Measurements from ENCODE around the gene CILP.

Gene CILP

GRCh38 chr15:65223996-65224395 lies 12.7 kb upstream of the CILP start:
- DNase-seq = no peak

DNA sequence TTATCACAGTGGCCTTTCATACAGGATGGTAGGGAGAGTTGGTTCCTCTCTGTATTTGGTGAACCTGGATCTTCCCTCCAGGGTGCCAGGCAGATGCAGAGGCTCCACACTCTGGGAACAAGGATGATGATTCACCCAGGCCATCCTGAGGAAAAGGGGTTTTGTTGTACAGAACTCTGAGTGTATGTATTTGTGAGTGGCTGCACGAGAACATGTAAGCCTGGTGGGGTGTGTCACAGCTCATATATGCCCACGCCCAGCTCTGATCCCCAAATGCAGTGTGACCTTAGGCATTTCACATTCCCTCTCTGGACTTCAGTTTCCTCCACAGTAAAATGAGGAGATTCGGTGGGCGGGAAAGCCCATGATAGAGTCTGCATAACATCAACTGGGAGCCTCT lies 11.6 kb upstream of the CILP start:
- DNase-seq = no peak

DNA sequence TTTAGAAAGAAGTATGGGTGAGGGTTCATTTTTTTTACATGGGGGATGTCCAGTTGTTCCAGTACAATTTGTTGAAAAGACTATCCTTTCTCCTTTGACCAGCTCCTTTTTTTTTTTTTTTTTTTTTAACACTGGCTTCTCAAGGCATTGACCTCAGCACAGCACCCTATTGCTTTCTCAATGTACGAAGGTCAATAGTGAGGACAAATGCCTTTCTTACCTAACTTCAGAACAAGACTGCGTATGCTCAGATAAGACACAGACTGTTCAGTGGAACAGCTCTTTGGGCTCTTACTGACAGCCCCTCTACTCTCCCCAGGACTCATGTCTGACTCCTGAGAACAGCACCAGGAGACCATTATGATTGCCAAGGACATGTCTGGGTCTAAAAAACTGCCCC lies 10.4 kb upstream of the CILP start:
- no peak for DNase-seq

DNA sequence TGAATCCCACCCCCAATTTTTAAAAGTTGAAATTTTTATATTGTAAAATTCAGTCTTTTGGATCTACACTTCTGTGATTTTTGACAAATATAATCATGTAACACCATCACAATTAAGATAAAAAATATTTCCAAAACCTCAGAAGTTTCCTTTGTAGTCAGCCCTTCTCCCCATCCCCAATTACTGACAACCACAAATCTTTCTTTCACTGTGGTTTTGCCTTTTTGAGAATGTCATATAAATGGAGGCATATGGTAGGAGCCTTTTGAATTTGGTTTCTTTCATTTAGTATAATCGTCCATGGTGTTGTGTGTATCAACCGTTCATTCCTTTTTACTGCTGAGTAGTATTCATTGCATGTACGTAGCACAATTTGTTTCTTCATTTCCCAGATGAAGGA lies 7.9 kb upstream of the CILP start:
- DNase-seq = no peak

DNA sequence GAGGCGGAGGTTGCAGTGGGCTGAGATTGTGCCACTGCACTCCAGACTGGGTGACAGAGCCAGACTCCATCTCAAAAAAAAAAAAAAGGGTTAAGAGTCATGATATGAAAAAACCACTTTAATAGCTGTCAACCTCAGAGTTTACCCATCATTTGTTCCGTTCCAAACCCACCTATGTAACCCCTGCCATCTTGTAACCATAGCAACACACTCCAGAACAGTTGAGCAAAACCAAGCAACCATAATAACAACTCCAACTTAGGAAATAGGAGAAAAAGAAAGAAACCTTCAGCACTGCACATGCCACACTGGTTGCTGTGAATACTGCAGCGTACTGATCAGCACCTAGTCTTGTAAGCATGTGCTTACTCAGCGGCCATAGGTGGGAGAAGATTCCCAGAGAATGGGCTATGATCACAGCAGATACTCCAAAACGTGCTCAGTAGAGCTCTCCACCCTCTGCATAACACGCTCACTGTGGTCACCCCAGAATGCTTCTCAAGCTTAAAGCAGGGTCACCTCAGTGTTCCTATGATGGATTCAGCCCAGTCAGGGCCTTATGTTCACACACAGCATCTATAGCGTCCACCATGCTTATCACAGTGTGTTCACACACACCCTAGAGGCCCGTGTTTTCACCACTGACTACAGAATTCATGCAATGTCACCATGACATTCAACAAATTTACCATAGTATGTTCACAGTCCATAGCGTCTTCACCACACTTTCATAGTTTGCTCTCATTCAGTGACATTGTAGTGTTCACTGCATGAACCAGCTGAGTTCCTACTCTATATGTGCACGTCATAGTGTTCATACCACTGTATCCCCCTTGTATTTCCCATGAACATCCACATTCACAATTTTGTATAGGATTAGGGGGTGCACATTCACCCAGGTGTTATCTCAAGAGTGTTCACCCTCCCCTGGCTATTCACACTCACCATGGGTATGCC lies 6.5 kb upstream of the CILP start:
- DNase-seq = no peak

GRCh38 chr15:65215496-65215895 lies 4.2 kb upstream of the CILP start:
- DNase-seq = no peak

DNA sequence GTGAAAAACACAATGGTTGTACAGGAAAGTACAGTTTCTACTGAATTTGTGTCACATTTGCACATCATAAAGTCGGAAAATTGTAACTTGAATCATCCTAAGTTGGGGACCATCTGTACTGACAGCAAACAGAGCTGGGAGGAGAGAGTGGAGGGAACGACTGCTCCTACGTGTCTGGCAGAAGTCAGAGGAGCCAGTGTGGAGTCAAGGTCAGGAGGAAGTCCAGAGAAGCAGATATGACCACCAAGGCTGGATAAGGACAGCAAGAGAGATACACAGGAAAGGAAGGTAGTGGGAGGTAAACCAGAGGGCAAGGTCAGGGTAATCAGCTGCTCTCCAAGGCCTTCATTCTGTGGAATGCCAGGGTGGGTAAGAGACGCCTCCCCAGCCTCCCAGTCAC lies 2.7 kb upstream of the CILP start:
- no peak for DNase-seq

GRCh38 chr15:65213241-65213640 lies 2.0 kb upstream of the CILP start:
- no peak for DNase-seq

- no peak for DNase-seq
Observed at GRCh38 chr15:65212097-65212496, 824 bp upstream of the CILP start.

GRCh38 chr15:65211482-65211982 lies 259 bp upstream of the CILP start:
- DNase-seq = peak; percentile 89

DNA sequence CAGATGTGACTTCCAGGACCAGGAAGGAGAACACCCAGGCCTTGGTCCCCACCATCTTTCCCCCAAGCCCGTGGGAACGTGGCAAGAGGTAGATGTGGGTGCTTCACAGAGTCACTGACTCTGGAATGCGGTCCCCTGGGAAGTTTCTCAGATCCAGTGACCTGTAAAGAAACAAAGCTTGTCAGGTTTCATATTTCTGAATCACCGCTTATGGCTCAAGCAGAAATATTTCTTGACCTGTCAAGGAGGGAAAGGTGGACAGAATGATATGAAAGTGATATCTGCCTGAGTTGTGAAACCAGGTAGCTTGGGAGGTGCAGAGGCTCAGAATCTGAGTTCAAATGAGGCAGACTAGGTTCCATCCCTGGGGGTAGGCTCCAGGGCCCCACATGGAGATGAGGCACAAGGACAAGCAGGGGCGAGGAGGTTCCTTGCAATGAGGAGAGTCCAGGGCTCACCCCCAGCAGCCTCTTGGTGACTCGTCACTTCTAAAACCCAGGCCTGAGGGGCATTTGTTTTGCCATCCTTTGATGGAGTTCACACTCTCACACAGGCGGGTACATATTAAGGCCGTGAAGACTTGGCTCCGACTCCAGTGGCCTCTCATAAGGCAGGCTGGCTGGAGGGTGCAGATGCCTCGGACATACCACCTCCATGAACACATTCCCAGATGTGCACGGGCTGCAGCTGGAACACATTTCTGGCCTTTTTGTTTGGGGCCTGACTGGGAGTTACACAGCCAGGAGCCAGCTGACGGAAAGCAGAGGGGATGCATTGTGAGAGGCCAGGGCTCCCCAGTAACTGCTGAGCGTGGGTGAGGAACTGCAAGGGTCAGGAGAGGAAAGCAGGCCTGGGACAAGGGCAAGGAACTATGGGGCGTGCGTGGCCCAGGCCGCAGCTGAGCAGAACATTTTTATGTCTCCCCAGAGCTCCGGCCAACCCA lies 1.3 kb downstream of the CILP start:
- peak; percentile 82 for DNase-seq

DNA sequence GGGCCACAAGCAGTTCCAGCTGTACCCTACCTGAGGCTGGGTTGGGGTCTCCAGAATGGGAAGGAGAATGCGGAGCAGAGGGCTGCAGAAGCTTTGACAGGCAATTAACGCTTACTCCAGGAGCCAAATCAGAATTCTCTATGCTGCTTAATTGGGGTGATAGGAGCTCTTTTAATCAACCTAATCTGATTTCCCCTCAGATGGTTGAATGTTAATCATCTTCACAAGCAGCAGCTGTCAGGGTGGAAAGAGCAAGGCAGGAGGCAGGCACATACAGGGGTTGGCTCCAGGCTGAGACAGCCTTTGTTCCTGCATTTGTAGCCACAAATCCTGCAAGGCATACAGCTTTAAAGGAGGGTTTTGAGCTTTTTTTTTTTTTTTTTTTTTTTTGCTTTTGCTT lies 2.6 kb downstream of the CILP start:
- no peak for DNase-seq

DNA sequence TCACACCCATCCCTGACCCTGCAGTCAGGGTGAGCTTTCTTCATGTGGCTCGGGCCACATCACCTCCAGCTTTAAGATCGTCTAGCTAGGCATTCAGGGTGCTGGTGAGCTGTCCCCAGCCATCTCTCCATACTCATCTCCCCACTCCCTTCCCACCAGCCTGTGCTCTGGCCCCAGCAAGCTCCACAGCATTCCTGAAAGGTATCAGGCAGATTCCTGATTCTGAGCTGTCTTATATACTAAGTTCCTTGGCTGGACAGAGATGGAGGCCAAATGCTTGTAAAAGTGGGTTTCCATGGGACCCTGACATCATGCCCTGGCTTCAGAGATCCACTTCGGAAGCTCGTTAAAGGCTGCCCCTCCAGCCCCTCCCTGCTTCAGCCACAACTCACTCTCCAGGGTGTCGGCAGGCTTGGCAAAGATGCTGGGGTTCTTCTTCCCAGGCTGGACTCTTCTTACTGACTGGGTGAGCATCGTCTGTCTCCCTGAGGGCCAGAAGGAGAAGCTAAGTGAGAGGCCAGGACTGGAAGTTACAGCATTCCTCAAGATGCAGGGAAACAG lies 3.9 kb downstream of the CILP start:
- no peak for DNase-seq

DNA sequence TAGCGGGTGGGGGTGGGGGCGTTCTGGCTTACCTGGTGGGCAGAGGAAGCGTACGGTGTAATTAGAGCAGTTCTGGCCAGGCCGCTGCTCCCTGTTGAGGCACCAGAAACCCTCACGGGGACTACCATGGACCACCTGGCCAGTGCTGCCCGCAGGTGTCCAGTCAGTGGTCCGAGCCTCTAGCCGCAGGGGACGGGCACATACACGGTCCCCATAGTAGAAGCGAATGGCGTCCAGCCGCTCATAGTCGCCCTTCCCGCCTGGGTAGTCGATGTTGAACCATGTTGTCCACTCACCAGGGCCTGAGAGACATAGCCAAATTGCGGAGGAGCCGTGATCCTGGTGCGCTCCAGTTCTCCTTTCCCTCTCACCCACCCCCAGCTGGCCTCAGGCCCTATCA lies 4.5 kb downstream of the CILP start:
- DNase-seq = no peak

GRCh38 chr15:65204931-65205660 lies 6.2 kb downstream of the CILP start:
- DNase-seq = no peak

GRCh38 chr15:65204236-65204930 lies 6.9 kb downstream of the CILP start:
- no peak for DNase-seq

DNA sequence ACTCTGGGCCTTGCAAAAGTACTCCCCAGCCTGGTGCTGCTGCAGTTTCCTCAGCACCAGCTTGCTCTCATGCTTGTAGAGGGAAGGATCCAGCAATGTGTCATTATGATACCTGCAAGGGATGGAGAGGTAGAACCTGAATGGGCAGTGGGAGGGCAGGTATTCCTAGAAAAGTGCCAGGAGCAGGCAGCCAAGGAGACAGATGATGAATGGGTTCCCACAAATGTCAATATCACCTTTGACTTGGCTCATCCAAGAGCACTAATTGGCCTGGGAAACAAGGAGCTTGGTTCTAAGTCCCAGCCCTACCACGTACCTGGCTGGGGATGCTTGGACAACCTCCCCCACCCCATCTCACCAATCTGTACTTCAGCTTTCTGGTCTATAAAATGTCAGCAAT lies 9.4 kb downstream of the CILP start:
- no peak for DNase-seq

DNA sequence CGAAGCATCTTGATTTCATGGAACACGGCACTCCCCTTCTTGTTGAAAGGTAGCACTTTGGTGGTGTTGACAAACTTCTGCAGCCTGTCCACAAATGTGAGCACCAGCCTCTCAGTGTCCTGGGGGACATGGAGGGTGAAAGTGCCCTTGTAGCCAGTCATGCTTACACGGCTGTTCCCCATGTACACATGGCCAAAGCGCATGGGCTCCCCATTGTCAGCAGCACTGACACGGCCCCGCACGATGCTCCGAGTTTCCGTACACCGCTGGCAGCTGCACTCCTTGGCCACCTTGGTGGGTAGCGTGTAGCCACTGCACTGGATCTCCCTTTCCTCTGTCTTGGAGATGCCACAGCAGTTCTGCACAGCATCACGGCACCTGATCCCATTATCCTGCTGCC lies 12.7 kb downstream of the CILP start:
- DNase-seq = no peak

GRCh38 chr15:65197337-65197645 lies 14.0 kb downstream of the CILP start:
- DNase-seq = no peak

DNA sequence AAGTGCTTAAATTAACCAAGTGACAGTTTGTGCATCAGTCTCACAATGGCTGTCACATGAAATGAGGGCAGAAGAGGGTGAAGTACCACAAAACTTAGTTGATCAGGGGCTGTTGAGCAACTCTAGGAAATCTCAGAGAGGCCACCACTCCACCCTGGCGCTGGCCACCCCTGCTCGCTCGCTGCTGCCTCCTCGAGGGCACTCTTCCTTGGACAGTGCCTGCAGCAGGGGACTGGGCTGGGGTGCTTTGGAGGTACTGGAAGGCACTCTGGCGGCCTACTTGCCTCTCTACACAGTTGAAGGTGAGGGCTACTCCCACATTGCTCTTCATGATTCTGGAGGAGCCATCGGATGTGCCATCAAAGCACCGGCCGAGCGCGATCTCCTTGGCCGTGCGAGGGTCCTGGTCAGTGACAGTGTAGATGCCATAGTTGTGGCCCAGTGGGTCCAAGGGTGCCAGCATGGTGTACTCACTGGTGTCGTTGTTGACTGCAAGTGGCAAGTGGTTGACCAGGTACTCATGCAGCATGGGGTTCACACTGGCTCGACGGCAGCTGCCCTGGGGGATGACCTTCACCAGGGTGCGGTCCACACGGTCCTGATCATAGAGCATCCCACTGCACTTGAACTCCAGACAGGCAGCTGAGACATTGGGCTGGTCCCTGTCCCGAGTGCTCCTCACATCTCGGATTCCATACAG lies 14.5 kb downstream of the CILP start:
- no peak for DNase-seq

- peak; percentile 87 for DNase-seq
Observed at GRCh38 chr15:65195548-65195923, 15.7 kb downstream of the CILP start.
